ENCODE results near the gene SERPINE1. TPM values are rescaled to one million over a fixed set of nuclear protein-coding genes. Genes with fewer than 3 reads are reported as not detected.

The SERPINE1 gene
- total and polyA plus RNA-seq, 2 of the 13 experiments (the other 11 are each of a cell fraction or from before 2014, with no cell fraction given) = 21.2 to 1,576 TPM

GRCh38 chr7:101094791-101095375, 32.0 kb upstream of the SERPINE1 start (continued):
- TF ChIP-seq KLF12 (CRISPR knock-in tag; IDR thresholded peaks at IDR 0.05; ENCODE audit: borderline replicate concordance) = no peak
- TF ChIP-seq MXI1 (IDR thresholded peaks at IDR 0.05; ENCODE audit: borderline replicate concordance, low read depth, low read length) = peak; percentile 24; the same call in 1 of the 3 replicates
- TF ChIP-seq TCF7L2 (IDR thresholded peaks at IDR 0.05; ENCODE audit: low read depth, low read length) = no peak
- 0 out of 2 replicates have a peak, but pooled peaks have one; percentile 40 for TF ChIP-seq ZSCAN29 (CRISPR knock-in tag; conservative IDR thresholded peaks at IDR 0.05)
- 0 out of 2 replicates have a peak, but pooled peaks have one; percentile 8 for TF ChIP-seq RARA (CRISPR knock-in tag; IDR thresholded peaks at IDR 0.05)
- TF ChIP-seq MIER3 (CRISPR knock-in tag; IDR thresholded peaks at IDR 0.05; ENCODE audit: borderline replicate concordance) = no peak
- peak; percentile 31; the same call in 1 of the 2 replicates for TF ChIP-seq TBX2 (CRISPR knock-in tag; IDR thresholded peaks at IDR 0.05; ENCODE audit: borderline replicate concordance)
- peak; percentile 47; the same call in 1 of the 2 replicates for TF ChIP-seq KDM2A (CRISPR knock-in tag; IDR thresholded peaks at IDR 0.05; ENCODE audit: borderline replicate concordance, low read depth)
- TF ChIP-seq SMC3 (IDR thresholded peaks at IDR 0.05; ENCODE audit: low read length) = peak; percentile 87
- TF ChIP-seq ARID4A (CRISPR knock-in tag; IDR thresholded peaks at IDR 0.05; ENCODE audit: borderline replicate concordance) = peak; percentile 49; the same call in 1 of the 2 replicates
- TF ChIP-seq ZNF326 (CRISPR knock-in tag; IDR thresholded peaks at IDR 0.05; ENCODE audit: borderline replicate concordance) = no peak
- TF ChIP-seq ZNF878 (CRISPR knock-in tag; IDR thresholded peaks at IDR 0.05) = no peak
- peak; percentile 84 for TF ChIP-seq ZNF460 (CRISPR knock-in tag; IDR thresholded peaks at IDR 0.05; ENCODE audit: borderline replicate concordance)
- 0 out of 2 replicates have a peak, but pooled peaks have one; percentile 38 for TF ChIP-seq THAP9 (CRISPR knock-in tag; IDR thresholded peaks at IDR 0.05; ENCODE audit: borderline replicate concordance)
- TF ChIP-seq ZNF280D (CRISPR knock-in tag; IDR thresholded peaks at IDR 0.05) = peak; percentile 49; the same call in 1 of the 2 replicates
- no peak for TF ChIP-seq ZNF263 (CRISPR knock-in tag; IDR thresholded peaks at IDR 0.05)

Data from HepG2 (cell line).